ENCODE measurements around the gene NSUN3. TPM values are rescaled to one million over a fixed set of nuclear protein-coding genes. Genes with fewer than 3 reads are reported as not detected.
"Not testable (repeated sequence)": the region's sequence is repeated elsewhere in the genome, so short reads cannot be mapped to it uniquely, and the experiment has no call there.

Gene NSUN3
- polyA plus RNA-seq (2012; ENCODE audit: insufficient read depth, insufficient read length), result 13.1 TPM

- peak within 1 kb of the TSS; percentile 89 for H3K4me3 ChIP-seq (ENCODE audit: low read length)
Observed at GRCh38 chr3:94062513-94063404, at the start of gene NSUN3, which contains the start of gene DHFR2. Gene NSUN3, plus strand, starts transcription at chr3:94063061. Its CDS starts 66 bp downstream, at chr3:94063127. Gene DHFR2, minus strand, starts transcription at chr3:94062916. Its CDS starts 1,405 bp downstream, at chr3:94061511.

GRCh38 chr3:94015025-94015424, 47.8 kb upstream of the NSUN3 start:
- DNase-seq (ENCODE audit: low read depth, low spot score), result peak; percentile 7
- no peak overlapping the region for H3K4me3 ChIP-seq (ENCODE audit: low read length)

More at GRCh38 chr3:94062513-94063404, at the start of gene NSUN3, which contains the start of gene DHFR2:
- peak; percentile 95 for DNase-seq (ENCODE audit: low read depth, low spot score)

- H3K4me3 ChIP-seq (ENCODE audit: low read length), result no peak overlapping the region
- DNase-seq (ENCODE audit: low read depth, low spot score), result no peak
Observed at GRCh38 chr3:94019659-94020058, 43.2 kb upstream of the NSUN3 start.

- DNase-seq (ENCODE audit: low read depth, low spot score), result no peak
- no peak overlapping the region for H3K4me3 ChIP-seq (ENCODE audit: low read length)
Observed at GRCh38 chr3:94020293-94020692, 42.6 kb upstream of the NSUN3 start.

GRCh38 chr3:94024385-94024784, 38.5 kb upstream of the NSUN3 start:
- no peak for DNase-seq (ENCODE audit: low read depth, low spot score)
- no peak overlapping the region for H3K4me3 ChIP-seq (ENCODE audit: low read length)

- no peak for DNase-seq (ENCODE audit: low read depth, low spot score)
- no peak overlapping the region for H3K4me3 ChIP-seq (ENCODE audit: low read length)
Observed at GRCh38 chr3:94026623-94027022, 36.2 kb upstream of the NSUN3 start.

GRCh38 chr3:94028093-94028837, 34.6 kb upstream of the NSUN3 start, which contains the start of gene STX19:
Gene STX19, minus strand, starts transcription at chr3:94028597. Its CDS starts 13,328 bp downstream, at chr3:94015269.
- no peak within 1 kb of the TSS for H3K4me3 ChIP-seq (ENCODE audit: low read length)
- no peak for DNase-seq (ENCODE audit: low read depth, low spot score)

GRCh38 chr3:94036909-94037507, 25.9 kb upstream of the NSUN3 start:
- H3K4me3 ChIP-seq (ENCODE audit: low read length), result no peak overlapping the region
- peak; percentile 17 for DNase-seq (ENCODE audit: low read depth, low spot score)

- H3K4me3 ChIP-seq (ENCODE audit: low read length), result no peak overlapping the region
- no peak for DNase-seq (ENCODE audit: low read depth, low spot score)
Observed at GRCh38 chr3:94043285-94043684, 19.6 kb upstream of the NSUN3 start.

GRCh38 chr3:94044100-94044936, 18.5 kb upstream of the NSUN3 start:
- not testable (repeated sequence) for DNase-seq (ENCODE audit: low read depth, low spot score); H3K4me3 ChIP-seq (ENCODE audit: low read length)

- DNase-seq (ENCODE audit: low read depth, low spot score), result no peak
- no peak overlapping the region for H3K4me3 ChIP-seq (ENCODE audit: low read length)
Observed at GRCh38 chr3:94046533-94046932, 16.3 kb upstream of the NSUN3 start.

- no peak overlapping the region for H3K4me3 ChIP-seq (ENCODE audit: low read length)
- no peak for DNase-seq (ENCODE audit: low read depth, low spot score)
Observed at GRCh38 chr3:94049267-94049666, 13.6 kb upstream of the NSUN3 start.

- no peak for DNase-seq (ENCODE audit: low read depth, low spot score)
Observed at GRCh38 chr3:94050546-94050945, 12.3 kb upstream of the NSUN3 start.

GRCh38 chr3:94061297-94061696, 1.6 kb upstream of the NSUN3 start:
- DNase-seq (ENCODE audit: low read depth, low spot score), result no peak
- no peak overlapping the region for H3K4me3 ChIP-seq (ENCODE audit: low read length)

More at GRCh38 chr3:94050546-94050945, 12.3 kb upstream of the NSUN3 start:
- H3K4me3 ChIP-seq (ENCODE audit: low read length), result no peak overlapping the region

GRCh38 chr3:94063496-94064119, 747 bp downstream of the NSUN3 start:
- peak overlapping the region; percentile 89 for H3K4me3 ChIP-seq (ENCODE audit: low read length)
- no peak for DNase-seq (ENCODE audit: low read depth, low spot score)

- DNase-seq (ENCODE audit: low read depth, low spot score), result no peak
- no peak overlapping the region for H3K4me3 ChIP-seq (ENCODE audit: low read length)
Observed at GRCh38 chr3:94064243-94064860, 1.5 kb downstream of the NSUN3 start.

GRCh38 chr3:94065122-94065521, 2.3 kb downstream of the NSUN3 start:
- H3K4me3 ChIP-seq (ENCODE audit: low read length), result no peak overlapping the region
- DNase-seq (ENCODE audit: low read depth, low spot score), result no peak
